ENCODE results near the gene TMEM59L.

Gene TMEM59L

GRCh38 chr19:18603255-18603957 lies 9.3 kb upstream of the TMEM59L start:
- DNase-seq (ENCODE audit: low read depth), result peak; percentile 24
- H3K4me3 ChIP-seq (ENCODE audit: low read depth, low read length), result no peak overlapping the region
- peak; percentile 20 for TF ChIP-seq CTCF (IDR thresholded peaks at IDR 0.05; ENCODE audit: insufficient read depth, low read depth, low read length, missing control alignments)

- H3K4me3 ChIP-seq (ENCODE audit: low read depth, low read length), result no peak overlapping the region
- no peak for TF ChIP-seq CTCF (IDR thresholded peaks at IDR 0.05; ENCODE audit: insufficient read depth, low read depth, low read length, missing control alignments)
- no peak for DNase-seq (ENCODE audit: low read depth)
Observed at GRCh38 chr19:18603958-18604819, 8.5 kb upstream of the TMEM59L start.

- TF ChIP-seq CTCF (IDR thresholded peaks at IDR 0.05; ENCODE audit: insufficient read depth, low read depth, low read length, missing control alignments), result no peak
- H3K4me3 ChIP-seq (ENCODE audit: low read depth, low read length), result no peak overlapping the region
- no peak for DNase-seq (ENCODE audit: low read depth)
Observed at GRCh38 chr19:18604820-18605159, 7.9 kb upstream of the TMEM59L start.

DNA sequence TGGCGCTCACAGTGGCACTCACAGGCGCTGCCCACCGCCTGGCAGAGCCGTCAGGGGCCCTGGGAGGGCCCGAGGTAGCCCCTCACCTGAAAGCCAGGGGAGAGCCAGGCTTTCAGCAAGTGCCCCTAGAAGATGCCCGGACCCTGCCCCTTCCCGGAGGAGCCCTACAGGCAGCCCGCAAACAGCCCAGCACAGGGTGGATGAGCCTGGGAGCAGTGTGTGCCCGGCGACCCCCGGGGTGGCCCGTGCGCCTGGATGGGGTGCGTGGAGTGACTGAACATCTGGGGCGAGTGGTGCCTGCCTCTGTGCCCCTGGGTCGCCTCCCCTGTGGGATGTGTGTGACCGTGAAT lies 7.5 kb upstream of the TMEM59L start:
- no peak overlapping the region for H3K4me3 ChIP-seq (ENCODE audit: low read depth, low read length)
- DNase-seq (ENCODE audit: low read depth), result no peak
- TF ChIP-seq CTCF (IDR thresholded peaks at IDR 0.05; ENCODE audit: insufficient read depth, low read depth, low read length, missing control alignments), result no peak

- no peak for DNase-seq (ENCODE audit: low read depth)
- H3K4me3 ChIP-seq (ENCODE audit: low read depth, low read length), result no peak overlapping the region
- no peak for TF ChIP-seq CTCF (IDR thresholded peaks at IDR 0.05; ENCODE audit: insufficient read depth, low read depth, low read length, missing control alignments)
Observed at GRCh38 chr19:18605546-18606280, 7.0 kb upstream of the TMEM59L start.

DNA sequence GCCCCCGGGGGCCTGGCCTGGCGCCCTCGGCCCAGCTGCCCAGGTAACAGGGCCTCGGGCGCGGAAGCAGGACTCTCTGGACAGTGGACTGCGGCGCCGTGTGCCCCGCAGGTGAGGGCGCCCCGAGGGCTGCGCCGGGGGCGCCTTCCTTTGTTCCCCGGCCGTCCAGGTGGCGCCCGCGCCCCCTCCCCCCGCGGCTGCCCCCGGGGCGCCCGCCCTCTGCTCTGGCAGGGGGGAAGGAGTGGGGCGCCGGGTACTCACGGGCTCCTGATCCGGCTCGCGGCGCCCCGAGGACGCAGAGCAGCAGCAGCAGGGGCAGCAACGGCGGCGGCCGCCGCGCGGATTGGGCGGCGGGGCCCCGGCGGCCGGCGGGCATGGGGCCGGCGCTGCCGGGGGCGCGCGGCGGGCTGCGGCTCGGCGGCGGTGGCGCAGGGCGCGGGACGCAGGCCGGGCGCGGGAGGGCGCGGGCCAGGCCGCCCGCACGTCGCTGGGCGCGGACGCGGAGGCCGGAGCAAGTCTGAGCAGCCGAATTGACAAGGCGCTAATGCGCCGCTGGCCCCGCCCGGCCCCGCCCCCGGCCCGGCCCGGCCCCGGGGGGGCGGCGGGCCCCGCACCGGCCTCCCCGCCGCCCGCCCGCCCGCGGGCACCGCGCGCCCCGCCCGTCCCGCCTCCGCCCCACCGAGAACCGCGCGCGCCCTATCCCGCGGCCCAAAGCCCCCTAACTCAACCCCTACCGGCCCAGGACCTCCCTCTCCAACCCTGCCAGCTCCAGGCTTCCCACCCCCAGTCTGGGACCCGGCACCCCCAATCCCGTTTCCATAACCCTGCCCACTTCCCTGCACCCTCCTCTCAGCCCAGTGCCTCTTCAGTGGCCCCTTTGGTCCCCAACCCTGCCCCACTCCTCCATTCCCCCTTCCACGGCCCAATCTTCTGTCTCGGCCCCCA lies 6.1 kb upstream of the TMEM59L start, which contains the start of gene CRLF1:
TSS of gene CRLF1 (minus strand) at position 519 of the 945 bp plus-strand sequence. CDS start at position 376, 143 bp downstream.
- no peak within 1 kb of the TSS for H3K4me3 ChIP-seq (ENCODE audit: low read depth, low read length)
- no peak for DNase-seq (ENCODE audit: low read depth)

More for the DNA sequence above, 6.1 kb upstream of the TMEM59L start, which contains the start of gene CRLF1:
- no peak for TF ChIP-seq CTCF (IDR thresholded peaks at IDR 0.05; ENCODE audit: insufficient read depth, low read depth, low read length, missing control alignments)
